T-helper 17 cell (primary cell): ENCODE results near the gene PTPRN2. TPM values are rescaled to one million over a fixed set of nuclear protein-coding genes. Genes with fewer than 3 reads are reported as not detected.

Source experiments
- ATAC-seq: fragments of 150-1000 bp; cut with Tn5 transposase; 2 replicates; pipeline ENCODE4 v1.10.0; 2021; ENCODE audit warnings: mild to moderate bottlenecking, moderate library complexity
- DNase-seq, 3 donors: peaks; one replicate each; pipeline versions ENCODE4 v3.0.0 to v3.0.0-alpha.2; 2020 to 2021
- H3K9me3 ChIP-seq: one replicate; pipeline ENCODE4 v1.7.0; 2013; ENCODE audit warnings: low read length, mild to moderate bottlenecking; ENCODE audit not compliant: control insufficient read depth, poor library complexity, severe bottlenecking
- H3K27ac Mint-ChIP-seq: one replicate; pipeline ENCODE4 v1.8.0; 2022; ENCODE audit warnings: mild to moderate bottlenecking, moderate library complexity, mixed read lengths
- H3K27me3 Mint-ChIP-seq: one replicate; pipeline ENCODE4 v1.8.0; 2022; ENCODE audit warnings: mixed read lengths
- H3K36me3 Mint-ChIP-seq: one replicate; pipeline ENCODE4 v1.8.0; 2022; ENCODE audit warnings: low read depth, mixed read lengths
- H3K4me1 Mint-ChIP-seq: one replicate; pipeline ENCODE4 v1.8.0; 2022; ENCODE audit warnings: mild to moderate bottlenecking, mixed read lengths
- H3K4me3 Mint-ChIP-seq: one replicate; pipeline ENCODE4 v1.8.0; 2022; ENCODE audit warnings: mild to moderate bottlenecking, moderate library complexity, mixed read lengths
- total RNA-seq, 4 donors: library from RNA in 2 of 4; stranded (reverse) in 2 of 4; gene quantifications; one replicate each; pipeline ENCODE4 v1.2.3 and lab custom pipeline; 2022 to 2026

PTPRN2 gene
- total RNA-seq, 2 donors from 2014 or later: 0.42 to 0.57 TPM

DNA sequence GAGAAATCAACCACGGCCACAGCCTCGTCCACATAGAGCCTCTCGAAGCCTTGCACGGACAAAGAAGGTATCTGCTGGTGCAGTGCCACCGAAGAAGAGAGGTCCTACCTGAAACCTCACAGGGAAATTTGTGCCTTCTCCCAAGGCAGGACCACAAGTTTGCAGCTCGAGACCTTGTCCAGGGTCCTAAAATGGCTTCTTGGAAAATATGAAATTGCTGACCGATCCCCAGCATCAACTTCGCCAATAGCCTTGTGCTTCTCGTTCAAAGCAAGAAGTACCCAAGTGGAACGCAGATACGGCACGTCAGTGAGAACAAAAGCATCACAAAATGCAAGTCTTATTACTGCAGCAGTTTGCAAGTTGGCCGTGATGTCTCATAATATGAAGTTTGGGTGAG lies 24.6 kb downstream of the PTPRN2 start:
- H3K27me3 Mint-ChIP-seq: peaks cover 58% of the 10 kb centered on the region
- peaks cover 5% of the 10 kb centered on the region for H3K4me1 Mint-ChIP-seq
- no peak overlapping the region for H3K4me3 Mint-ChIP-seq
- no peak overlapping the region for H3K27ac Mint-ChIP-seq
- no peaks in the 10 kb centered on the region for H3K9me3 ChIP-seq
- no peak for ATAC-seq
- DNase-seq: no peak
- no peaks in the 10 kb centered on the region for H3K36me3 Mint-ChIP-seq

DNA sequence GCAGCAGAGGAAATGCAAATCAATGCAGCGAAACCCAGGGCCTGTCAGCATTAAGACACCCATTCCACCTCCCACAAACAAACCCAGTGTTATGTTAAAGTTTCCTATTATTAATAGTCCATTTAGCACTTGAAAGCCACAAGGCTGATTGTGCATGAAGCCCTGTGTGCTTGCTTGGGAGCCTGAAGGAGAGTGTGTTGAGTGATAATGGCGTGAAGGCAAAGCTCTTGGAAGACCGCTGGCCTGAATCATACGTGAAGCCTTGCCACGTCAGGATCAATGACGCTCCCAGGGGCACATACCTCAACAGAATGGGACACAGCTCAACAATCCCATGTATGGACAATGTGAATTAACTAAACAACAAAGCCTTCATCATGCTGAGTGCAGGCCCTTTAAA lies 25.1 kb downstream of the PTPRN2 start:
- Mint-ChIP-seq H3K4me3 (no peak overlapping the region), H3K4me1 (peaks cover 5% of the 10 kb centered on the region), H3K27me3 (peaks cover 54% of the 10 kb centered on the region), H3K36me3 (no peaks in the 10 kb centered on the region), H3K27ac (no peak overlapping the region)
- DNase-seq (no peak), ATAC-seq (no peak)
- no peaks in the 10 kb centered on the region for H3K9me3 ChIP-seq

DNA sequence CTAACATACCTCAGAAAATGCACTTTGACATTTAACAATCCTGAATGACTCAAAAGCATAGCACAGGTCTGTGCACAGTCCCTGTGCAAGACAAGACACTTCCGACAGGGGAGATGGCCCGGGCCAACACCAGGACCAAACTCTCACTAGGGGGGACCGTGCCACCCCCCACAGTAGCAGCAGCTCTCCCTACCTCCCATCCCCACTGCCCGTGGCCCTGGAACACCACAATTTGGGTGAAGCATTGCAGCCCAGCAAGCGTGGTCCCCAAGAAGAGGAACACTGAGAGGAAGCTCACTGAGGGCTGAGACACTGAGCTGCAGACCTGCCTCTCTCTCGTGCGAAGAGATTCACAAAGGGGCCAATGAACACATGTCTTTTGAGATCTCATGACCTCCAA lies 26.0 kb downstream of the PTPRN2 start:
- H3K4me1 Mint-ChIP-seq: peaks cover 5% of the 10 kb centered on the region
- H3K27me3 Mint-ChIP-seq: peaks cover 48% of the 10 kb centered on the region
- H3K4me3 Mint-ChIP-seq: no peak overlapping the region
- DNase-seq (no peak), ATAC-seq (no peak)
- H3K9me3 ChIP-seq: no peaks in the 10 kb centered on the region
- no peaks in the 10 kb centered on the region for H3K36me3 Mint-ChIP-seq
- H3K27ac Mint-ChIP-seq: no peak overlapping the region

DNA sequence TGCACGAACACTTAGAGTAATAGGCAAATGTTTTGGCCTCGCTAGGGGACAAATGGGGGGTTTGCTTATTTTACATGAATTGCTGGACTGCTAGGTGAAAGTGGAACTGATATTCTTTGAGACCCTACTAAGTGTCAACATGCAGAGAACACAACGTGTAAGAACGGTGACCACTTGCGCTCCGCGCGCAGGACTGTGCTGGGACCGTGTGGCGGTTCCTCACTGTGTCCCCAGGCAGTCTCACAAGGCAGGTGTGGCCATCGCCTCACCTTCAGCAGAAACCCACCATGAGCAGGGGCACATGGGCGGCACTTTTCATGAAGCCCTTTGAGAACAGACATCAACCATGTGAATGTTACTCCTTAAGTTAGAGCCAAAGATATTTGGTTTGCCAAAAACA lies 27.2 kb downstream of the PTPRN2 start:
- Mint-ChIP-seq H3K27me3 (peaks cover 47% of the 10 kb centered on the region), H3K4me3 (no peak overlapping the region), H3K4me1 (peaks cover 5% of the 10 kb centered on the region), H3K36me3 (no peaks in the 10 kb centered on the region), H3K27ac (no peak overlapping the region)
- ATAC-seq (no peak), DNase-seq (no peak)
- no peaks in the 10 kb centered on the region for H3K9me3 ChIP-seq

DNA sequence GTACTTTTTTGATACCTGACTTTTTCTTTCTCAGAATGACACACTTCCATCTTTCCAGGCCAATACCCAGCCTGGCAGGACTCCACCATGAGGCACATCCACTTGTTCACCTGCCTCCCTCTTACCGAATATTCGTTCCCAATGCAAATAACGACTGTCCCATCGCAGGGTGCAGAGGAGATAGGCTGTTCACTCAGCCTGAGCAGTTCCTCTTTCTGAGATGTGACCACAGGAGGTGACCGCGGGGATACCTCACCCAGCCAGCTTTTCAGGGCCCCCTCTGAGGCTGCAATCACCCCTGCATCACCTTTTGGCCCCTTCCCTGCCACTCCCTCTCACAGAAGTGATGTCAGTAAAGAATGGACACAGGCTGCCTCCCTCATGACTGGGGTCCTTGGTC lies 28.3 kb downstream of the PTPRN2 start:
- Mint-ChIP-seq H3K36me3 (no peaks in the 10 kb centered on the region), H3K4me1 (peaks cover 3% of the 10 kb centered on the region), H3K27ac (no peak overlapping the region), H3K4me3 (no peak overlapping the region), H3K27me3 (peaks cover 38% of the 10 kb centered on the region)
- DNase-seq (no peak), ATAC-seq (no peak)
- no peaks in the 10 kb centered on the region for H3K9me3 ChIP-seq

DNA sequence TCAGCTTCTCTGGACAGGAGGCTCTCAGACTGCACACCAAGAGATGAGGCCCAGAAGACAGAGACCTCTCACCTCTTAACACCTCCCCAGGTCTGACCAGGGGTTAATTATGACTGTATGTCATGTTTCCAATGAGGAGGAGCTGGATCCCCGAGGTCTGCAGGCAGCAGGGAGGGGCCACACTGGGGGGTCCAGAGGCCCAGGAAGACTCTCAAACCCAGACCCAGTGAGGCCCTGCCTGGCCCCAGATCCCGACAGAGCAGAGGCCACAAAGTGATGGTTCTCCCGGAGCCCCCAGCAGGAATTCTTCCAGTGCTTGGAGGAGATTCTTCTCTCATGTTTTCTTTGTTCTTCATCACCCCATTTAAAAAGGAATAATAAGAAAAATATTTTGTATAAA lies 28.8 kb downstream of the PTPRN2 start:
- H3K4me3 Mint-ChIP-seq: no peak overlapping the region
- no peaks in the 10 kb centered on the region for H3K36me3 Mint-ChIP-seq
- no peak overlapping the region for H3K27ac Mint-ChIP-seq
- H3K4me1 Mint-ChIP-seq: peaks cover 3% of the 10 kb centered on the region
- no peak for ATAC-seq
- no peak for DNase-seq
- no peaks in the 10 kb centered on the region for H3K9me3 ChIP-seq
- H3K27me3 Mint-ChIP-seq: peaks cover 37% of the 10 kb centered on the region

DNA sequence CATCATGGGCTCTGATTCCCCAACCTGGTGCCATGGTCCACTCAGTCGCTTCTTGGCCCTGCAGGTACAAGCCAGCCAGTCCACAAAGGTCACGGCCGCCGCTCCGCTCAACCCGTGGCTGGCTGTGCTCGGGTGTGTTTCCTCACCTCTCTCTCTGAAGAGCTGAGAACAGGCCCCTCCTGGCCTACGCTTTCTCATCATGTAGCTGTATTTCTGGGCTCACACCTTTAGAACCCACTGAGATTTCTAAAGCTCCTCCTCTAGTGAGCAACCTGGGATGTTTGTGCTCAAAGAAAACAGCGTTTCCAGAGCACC lies 30.2 kb downstream of the PTPRN2 start:
- H3K9me3 ChIP-seq: no peaks in the 10 kb centered on the region
- no peak overlapping the region for H3K27ac Mint-ChIP-seq
- H3K4me1 Mint-ChIP-seq: peaks cover 3% of the 10 kb centered on the region
- ATAC-seq: no peak
- no peak overlapping the region for H3K4me3 Mint-ChIP-seq
- no peaks in the 10 kb centered on the region for H3K36me3 Mint-ChIP-seq
- H3K27me3 Mint-ChIP-seq: peaks cover 32% of the 10 kb centered on the region
- no peak for DNase-seq

DNA sequence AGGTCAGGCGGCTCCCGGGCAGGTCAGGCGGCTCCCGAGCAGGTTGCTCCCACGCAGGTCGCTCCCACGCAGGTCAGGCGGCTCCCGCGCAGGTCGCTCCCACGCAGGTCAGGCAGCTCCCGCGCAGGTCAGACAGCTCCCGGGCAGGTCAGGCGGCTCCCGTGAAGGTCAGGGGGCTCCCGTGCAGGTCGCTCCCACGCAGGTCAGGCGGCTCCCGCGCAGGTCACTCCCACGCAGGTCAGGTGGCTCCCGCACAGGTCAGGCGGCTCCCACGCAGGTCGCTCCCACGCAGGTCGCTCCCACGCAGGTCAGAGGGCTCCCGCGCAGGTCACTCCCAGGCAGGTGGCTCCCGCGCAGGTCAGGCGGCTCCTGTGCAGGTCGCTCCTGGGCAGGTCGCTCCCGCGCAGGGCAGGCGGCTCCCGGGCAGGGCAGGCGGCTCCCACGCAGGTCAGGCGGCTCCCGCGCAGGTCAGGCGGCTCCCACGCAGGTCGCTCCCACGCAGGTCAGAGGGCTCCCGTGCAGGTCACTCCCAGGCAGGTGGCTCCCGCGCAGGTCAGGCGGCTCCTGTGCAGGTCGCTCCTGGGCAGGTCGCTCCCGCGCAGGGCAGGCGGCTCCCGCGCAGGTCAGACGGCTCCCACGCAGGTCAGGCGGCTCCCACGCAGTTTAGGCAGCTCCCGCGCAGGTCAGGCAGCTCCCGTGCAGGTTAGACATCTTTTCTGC lies 30.7 kb downstream of the PTPRN2 start:
- no peak overlapping the region for H3K4me3 Mint-ChIP-seq
- no peak for DNase-seq
- no peaks in the 10 kb centered on the region for H3K9me3 ChIP-seq
- no peak overlapping the region for H3K27ac Mint-ChIP-seq
- no peak for ATAC-seq
- peaks cover 3% of the 10 kb centered on the region for H3K4me1 Mint-ChIP-seq
- H3K27me3 Mint-ChIP-seq: peaks cover 27% of the 10 kb centered on the region
- H3K36me3 Mint-ChIP-seq: no peaks in the 10 kb centered on the region

DNA sequence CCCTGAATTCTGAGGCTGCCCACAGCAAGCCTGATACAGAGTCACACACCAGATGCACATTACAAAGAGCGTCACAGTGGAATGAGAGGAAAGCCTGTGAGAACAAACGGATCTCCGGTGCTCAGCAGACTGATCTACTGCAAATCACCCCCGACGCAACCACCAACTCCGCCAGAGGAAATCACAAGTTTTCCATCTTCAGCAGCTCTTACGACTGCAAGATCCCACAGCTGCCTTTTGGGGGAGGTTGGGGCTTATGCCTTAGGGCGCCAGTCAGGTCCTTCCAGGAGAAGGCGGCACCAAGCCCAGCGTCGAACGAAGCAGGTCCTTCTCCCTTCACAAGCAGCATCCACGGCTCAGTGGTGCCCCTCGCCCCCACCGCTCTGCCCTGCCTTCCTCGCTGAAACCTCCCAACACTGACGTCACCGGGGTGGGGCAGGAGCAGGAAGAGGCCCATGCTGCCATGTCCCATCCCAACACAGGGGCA lies 32.5 kb downstream of the PTPRN2 start:
- no peak overlapping the region for H3K27ac Mint-ChIP-seq
- peaks cover 14% of the 10 kb centered on the region for H3K27me3 Mint-ChIP-seq
- H3K4me3 Mint-ChIP-seq: no peak overlapping the region
- DNase-seq (no peak), ATAC-seq (no peak)
- no peaks in the 10 kb centered on the region for H3K36me3 Mint-ChIP-seq
- H3K9me3 ChIP-seq: no peaks in the 10 kb centered on the region
- peaks cover 6% of the 10 kb centered on the region for H3K4me1 Mint-ChIP-seq

DNA sequence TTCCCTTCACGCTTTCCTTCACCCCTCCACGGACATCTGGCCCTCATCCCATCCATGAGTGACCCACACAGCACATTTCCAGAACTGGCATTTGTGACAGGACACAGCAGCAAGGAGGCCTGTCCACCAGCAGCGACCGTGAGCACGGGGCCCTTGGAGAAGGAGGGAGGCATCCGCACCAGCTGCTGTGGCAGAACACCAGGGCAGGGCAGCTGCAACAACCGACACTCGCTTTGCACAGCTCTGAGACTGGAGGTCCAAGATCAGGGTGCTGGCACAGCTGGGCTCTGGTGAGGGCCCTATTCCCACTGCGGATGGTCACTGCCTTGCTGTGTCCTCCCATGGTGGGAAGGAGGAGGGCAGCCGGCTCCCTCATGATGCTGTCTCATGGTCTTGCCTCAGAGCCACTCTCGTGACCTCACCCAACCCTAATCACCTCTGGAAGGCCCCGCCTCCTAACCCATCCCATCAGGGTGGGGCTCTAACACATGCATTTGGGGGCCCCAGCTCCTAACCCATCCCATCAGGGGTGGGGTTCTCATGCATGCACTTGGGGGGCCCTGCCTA lies 36.7 kb downstream of the PTPRN2 start:
- peaks cover 24% of the 10 kb centered on the region for H3K27me3 Mint-ChIP-seq
- no peak overlapping the region for H3K4me3 Mint-ChIP-seq
- no peak overlapping the region for H3K27ac Mint-ChIP-seq
- DNase-seq (no peak), ATAC-seq (no peak)
- H3K36me3 Mint-ChIP-seq: peaks cover 2% of the 10 kb centered on the region
- H3K4me1 Mint-ChIP-seq: peaks cover 3% of the 10 kb centered on the region
- H3K9me3 ChIP-seq: no peaks in the 10 kb centered on the region

DNA sequence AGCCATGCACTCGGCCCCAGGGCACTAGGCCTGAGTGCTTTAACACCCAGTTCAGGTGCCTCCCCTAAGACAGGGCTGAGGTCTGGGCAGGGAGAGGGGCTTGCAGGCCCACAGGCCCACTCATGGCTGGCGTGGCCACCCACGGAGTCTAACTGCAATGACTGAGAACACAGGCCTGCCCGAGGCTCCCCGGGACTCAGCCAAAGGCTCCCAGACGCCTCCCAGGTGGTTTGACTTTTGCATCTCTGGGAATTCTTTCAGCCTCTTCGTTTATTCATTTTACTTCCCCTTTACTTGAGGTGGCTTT lies 37.3 kb downstream of the PTPRN2 start:
- peaks cover 24% of the 10 kb centered on the region for H3K27me3 Mint-ChIP-seq
- H3K4me3 Mint-ChIP-seq: no peak overlapping the region
- no peak overlapping the region for H3K27ac Mint-ChIP-seq
- H3K4me1 Mint-ChIP-seq: peaks cover 3% of the 10 kb centered on the region
- H3K9me3 ChIP-seq: no peaks in the 10 kb centered on the region
- no peak for ATAC-seq
- peaks cover 2% of the 10 kb centered on the region for H3K36me3 Mint-ChIP-seq
- no peak for DNase-seq

DNA sequence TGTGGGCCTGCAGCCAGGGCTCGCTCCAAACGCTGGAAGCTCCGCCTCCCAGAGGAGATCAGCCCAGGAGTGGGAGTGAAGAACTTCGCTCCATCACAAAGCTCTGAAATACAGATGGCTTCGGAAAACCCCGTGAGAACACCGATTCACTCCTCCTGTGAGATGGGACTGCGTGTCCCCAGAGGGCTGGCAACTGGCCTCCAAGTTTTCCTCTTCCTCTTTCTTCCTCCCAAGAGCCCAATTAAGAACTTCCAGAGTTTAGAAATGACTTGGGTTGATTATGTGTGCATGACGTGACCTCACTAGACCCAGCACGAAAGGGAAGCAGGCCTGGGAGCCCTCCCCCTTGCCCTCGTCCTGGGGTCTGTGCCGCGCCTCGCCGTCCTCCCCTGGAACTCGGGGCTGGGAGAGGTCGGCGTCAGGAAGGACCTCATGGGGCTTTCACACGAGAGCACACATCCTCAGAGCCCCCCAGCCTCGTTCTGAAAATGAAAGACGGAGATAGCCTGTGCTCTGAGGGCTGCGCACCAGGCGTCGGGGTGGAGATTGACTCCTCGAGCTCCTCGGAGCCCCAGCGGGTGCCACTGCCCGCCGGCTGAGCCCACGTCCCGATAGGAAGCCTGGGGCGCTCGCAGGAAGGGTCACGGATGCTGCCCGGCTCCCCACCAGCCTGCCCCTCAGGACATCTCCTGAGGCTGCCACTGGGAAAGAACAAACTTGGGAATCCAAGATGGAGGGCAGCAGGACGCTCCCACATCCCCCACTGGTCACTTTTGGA lies 37.8 kb downstream of the PTPRN2 start:
- DNase-seq: no peak
- no peak for ATAC-seq
- peaks cover 24% of the 10 kb centered on the region for H3K27me3 Mint-ChIP-seq
- no peaks in the 10 kb centered on the region for H3K9me3 ChIP-seq
- H3K4me1 Mint-ChIP-seq: peaks cover 3% of the 10 kb centered on the region
- H3K4me3 Mint-ChIP-seq: no peak overlapping the region
- H3K27ac Mint-ChIP-seq: no peak overlapping the region
- peaks cover 2% of the 10 kb centered on the region for H3K36me3 Mint-ChIP-seq

DNA sequence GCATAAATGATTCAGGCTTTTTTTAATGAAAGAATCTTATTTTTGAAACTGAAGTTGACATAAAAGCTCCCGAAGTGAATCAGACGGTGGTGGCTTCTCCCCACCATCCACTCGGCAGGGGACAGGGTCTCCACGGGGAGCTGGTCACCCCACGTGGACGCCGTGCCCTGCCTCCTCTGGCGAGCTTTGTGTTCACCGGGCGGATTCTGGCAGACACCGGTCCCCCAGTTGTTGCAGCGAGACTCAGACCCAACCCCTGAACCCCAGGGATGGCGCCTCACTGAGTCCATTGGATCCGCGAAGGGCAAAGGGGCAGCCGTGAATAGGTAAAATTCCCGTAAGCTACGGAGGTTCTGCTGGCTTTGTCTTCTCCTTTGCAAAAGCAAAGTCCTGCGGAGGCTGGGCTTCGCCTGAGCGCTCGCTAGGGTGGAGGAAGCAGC lies 38.4 kb downstream of the PTPRN2 start:
- no peaks in the 10 kb centered on the region for H3K9me3 ChIP-seq
- peaks cover 2% of the 10 kb centered on the region for H3K36me3 Mint-ChIP-seq

DNA sequence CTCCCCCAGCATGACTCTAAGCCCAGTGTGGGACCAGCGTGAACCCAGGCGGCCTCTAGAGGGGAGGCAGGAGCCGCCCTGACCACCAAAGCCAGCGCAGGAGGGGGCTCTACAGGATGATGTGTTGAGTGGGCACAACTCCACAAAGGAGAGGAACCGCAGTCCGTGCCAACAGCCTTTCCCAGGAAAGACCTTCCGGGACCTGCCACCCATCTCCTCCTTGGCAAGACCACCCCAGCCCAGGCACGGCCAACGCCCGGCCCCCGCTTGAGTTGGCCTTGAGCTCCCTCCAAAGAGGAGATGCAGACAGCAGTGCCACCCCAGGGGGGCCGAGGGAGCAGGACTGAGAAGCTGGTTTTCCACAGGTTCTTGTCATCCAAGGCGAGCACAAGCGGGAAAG lies 38.9 kb downstream of the PTPRN2 start:
- no peak for ATAC-seq
- no peak overlapping the region for H3K4me3 Mint-ChIP-seq
- H3K36me3 Mint-ChIP-seq: peaks cover 2% of the 10 kb centered on the region
- no peak overlapping the region for H3K27ac Mint-ChIP-seq
- H3K4me1 Mint-ChIP-seq: peaks cover 3% of the 10 kb centered on the region
- no peak for DNase-seq
- peaks cover 20% of the 10 kb centered on the region for H3K27me3 Mint-ChIP-seq
- no peaks in the 10 kb centered on the region for H3K9me3 ChIP-seq

More for the DNA sequence above, 38.4 kb downstream of the PTPRN2 start:
- Mint-ChIP-seq H3K27me3 (peaks cover 24% of the 10 kb centered on the region), H3K27ac (no peak overlapping the region), H3K4me3 (no peak overlapping the region), H3K4me1 (peaks cover 3% of the 10 kb centered on the region)
- DNase-seq: no peak
- ATAC-seq: no peak
